CD4-positive, alpha-beta T cell treated with Interferon gamma for 1 hour (primary cell): Measurements from ENCODE around the gene LDHD.
A peak's percentile ranks its signal among the peaks of the same experiment; 100 is the strongest.

ENCODE experiments used
- DNase-seq: peaks from one replicate; pipeline ENCODE4 v3.0.0-alpha.2; 2020

Gene LDHD

GRCh38 chr16:75079346-75079926 is 37.1 kb downstream of the LDHD start:
- no peak for DNase-seq

DNA sequence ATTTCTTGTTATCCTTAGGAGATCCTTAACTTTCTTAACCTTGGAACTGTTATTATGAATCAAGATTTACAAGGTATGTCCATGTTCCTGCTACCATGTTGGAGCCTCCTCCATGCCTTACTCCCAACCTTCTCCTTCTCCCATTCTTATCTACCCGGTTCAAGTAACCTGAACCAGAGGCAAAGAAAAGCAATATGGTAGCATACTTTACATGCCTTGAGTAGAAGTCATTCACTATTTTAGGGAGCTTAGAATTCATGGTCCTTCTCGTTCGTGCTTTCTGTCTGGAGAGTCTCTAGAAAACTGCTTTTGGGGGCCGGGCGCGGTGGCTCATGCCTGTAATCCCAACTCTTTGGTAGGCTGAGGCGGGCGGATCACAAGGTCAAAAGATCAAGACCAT is 37.7 kb downstream of the LDHD start:
- no peak for DNase-seq

GRCh38 chr16:75075688-75076268 is 40.8 kb downstream of the LDHD start:
- DNase-seq: no peak

DNA sequence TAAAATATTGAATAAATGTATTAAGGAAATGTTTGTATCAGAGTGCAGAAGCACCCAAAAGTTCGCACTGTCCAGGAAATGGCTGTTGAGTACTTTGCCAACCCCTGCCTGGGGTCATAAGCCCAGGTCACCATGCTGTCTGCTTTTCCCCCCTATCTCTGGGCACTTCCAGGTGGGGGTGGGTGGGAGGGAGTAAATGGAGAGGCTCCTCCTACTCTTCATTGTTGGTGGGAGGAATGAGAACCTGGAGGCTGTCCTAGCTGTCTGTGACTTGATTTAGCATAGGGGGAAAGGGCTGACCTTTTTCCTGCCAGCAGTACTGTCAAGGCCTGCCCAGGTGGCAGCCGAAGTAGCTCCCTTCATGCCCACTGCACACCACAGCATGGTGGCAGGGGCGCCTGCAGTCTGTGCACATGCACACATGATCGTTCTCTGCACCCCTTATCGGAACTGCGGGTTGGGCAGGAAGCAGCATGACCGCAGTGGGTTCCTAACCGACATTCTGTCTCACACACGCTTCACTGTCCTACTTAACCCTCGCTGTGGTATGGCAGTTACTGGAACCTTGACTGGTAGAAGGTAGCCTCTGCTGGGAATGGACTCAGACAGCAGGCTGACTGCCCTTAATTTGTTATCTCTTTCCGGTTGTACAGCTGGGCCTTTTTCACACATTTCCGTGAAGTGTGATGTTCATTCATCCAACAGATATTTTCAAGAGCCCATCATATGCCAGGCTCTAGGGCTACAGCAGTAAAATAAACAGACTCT is 41.5 kb downstream of the LDHD start:
- DNase-seq: peak; percentile 83

DNA sequence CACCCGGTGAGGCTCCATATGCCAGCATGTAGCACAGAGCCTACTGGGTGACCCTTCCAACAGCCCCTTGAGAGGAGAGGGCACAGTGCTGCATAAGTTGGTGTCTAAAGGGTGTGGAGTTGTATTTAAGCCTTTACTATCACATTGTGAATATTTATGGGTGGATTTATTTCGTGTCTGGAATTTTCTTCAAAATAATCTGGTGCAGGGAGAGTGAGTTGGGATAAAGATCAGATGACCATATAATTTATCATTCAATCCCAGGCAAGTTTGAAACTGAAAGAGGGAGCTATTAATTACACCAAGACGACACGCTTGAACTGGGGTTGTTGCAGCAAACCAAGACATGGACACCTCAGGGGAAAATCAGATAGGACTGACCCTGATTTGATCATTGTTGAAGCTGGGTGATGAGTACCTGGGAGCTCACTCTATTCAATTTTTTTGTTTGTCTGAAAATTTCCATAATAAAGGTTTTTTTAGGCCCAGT is 42.2 kb downstream of the LDHD start:
- no peak for DNase-seq

DNA sequence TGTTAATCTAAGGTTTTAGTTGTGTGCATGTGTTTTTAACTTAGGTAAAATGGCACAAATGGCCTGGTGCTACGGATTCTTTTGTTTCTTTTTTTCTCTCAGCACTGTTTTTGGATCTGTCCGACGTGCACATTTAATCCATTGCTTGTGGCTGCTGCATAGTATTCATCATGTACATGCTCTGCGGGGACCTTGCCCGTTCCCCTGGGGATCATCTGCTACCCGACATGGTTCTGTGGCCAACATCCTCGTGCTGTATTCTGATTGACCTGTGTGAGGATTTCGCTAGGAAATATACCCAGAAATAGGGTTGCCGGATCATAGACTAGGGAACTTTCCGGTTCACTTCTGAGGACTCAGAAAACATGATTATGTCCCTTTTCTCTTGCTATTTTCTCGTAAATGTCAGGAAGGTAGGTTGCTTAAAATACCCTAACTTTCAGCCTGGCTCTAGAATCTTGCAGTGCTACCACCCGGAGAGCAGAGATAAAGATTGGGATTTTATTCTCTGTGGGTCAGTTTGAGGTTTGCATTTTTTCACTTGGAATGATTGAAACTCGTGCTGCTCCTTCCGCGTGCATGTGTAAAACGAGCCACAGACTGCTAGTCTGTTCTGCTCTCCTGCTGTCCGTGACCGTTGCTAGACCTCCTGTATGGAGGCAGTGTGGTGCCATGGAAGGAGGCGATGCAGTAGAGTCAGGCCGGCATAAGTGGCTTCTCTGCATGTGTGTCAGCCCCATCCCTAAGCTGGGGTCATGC is 42.9 kb downstream of the LDHD start:
- DNase-seq: no peak

GRCh38 chr16:75072239-75072947 is 44.2 kb downstream of the LDHD start:
- no peak for DNase-seq

DNA sequence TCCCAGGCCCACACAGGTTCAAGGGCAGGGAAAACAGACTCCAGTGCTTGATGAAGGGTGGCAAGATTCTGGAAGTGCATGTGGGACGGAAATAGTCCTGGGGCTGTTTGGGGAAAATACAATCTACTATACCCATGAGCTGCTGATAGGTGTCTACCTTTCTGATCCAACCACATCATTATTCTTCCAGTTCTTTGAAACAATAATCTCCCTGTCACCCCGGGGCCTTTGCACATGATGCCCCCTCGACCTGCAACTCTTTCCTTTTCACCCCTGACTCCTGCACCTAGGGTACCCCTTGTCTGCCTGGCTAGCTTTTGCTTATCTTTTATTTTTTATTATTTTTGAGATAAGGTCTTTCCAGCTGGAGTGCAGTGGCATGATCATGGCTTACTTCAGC is 45.0 kb downstream of the LDHD start:
- no peak for DNase-seq

DNA sequence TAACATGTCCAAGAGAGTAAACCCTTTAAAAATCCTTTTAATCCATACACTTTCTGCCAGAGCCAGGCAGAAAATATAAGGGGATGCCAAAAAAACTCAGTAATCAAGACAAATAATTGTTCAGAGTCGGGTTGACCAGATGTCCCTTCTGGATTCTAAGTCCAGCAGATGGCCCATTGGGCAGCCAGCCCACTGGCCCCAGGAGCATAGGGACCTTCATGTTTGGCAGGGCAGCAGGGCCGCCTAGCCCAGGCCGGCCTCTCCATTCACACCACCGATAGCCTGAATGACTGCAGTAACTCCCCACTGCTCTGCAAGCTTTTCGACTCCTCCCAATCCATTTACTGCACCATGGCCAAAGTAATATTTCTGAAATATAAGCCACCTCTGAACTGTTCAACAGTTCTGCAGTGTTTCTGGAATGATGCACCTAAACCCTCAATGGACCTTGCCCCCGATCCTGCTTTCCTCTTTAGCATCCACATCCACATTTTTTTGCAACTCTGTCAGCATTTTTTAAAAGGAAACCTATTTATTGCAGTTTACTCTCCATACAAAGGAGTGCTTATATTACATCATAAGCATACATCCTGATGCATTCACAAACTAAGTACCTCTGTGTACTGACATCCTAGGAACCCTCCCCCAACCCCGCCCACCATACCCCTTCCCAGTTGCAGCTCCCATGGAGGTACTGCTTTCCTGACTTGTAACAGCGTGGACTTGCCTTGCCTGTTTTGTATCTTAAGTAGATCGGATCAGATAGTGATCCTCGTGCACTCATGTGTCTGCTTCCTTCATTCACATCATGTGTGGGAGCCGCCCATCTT is 46.4 kb downstream of the LDHD start:
- DNase-seq: no peak

- no peak for DNase-seq
Observed at GRCh38 chr16:75068085-75069031, 48.2 kb downstream of the LDHD start.

GRCh38 chr16:75066861-75067447 is 49.6 kb downstream of the LDHD start:
- no peak for DNase-seq

- DNase-seq: no peak
Observed at GRCh38 chr16:75065521-75066149, 50.9 kb downstream of the LDHD start.

- DNase-seq: peak; percentile 6
Observed at GRCh38 chr16:75065149-75065505, 51.5 kb downstream of the LDHD start.

DNA sequence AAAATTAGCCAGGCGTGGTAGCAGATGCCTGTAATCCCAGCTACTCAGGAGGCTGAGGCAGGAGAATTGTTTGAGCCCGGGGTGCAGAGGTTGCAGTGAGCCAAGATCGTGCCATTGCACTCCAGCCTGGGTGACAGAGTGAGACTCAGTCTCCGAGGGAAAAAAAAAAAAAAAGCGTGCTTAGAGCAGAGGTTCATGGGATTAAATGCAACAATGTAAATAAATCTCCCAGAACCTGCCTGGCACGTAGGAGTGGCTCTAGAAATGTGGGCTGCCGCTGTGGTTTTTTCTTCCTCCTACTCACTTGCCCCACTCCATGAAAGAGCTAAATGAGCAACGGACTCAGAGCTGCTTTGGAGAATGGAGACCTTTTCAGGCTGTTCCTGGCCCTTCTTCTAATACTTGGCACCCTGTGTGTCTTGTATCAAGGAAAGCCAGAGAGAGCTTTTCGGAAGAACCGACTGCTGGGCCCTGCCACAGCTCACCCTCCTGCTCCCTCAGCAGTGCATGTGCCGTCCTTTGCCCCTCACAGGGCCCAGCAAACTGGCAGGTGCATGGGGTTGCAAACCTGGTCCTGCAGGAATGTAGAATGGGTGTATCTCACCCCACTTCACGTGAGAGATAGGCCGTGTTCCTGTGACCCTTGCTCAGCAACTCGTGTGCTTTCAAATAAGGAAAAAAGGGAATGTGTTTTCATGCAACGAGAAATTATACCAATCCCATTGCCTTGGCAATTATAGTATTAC is 52.0 kb downstream of the LDHD start:
- no peak for DNase-seq

- DNase-seq: no peak
Observed at GRCh38 chr16:75063549-75064088, 53.0 kb downstream of the LDHD start.

- DNase-seq: no peak
Observed at GRCh38 chr16:75062976-75063346, 53.6 kb downstream of the LDHD start.

- no peak for DNase-seq
Observed at GRCh38 chr16:75062135-75062975, 54.2 kb downstream of the LDHD start.
